ENCODE data around the gene NACA. TPM values are rescaled to one million over a fixed set of nuclear protein-coding genes. Genes with fewer than 3 reads are reported as not detected.
A peak's percentile ranks its signal among the peaks of the same experiment; 100 is the strongest.

NACA gene
- total and polyA plus RNA-seq, 3 experiments from 2014 or later = 957 to 1,079 (median 1,017) TPM

- ChIA-PET POLR2A (interaction anchor here (0.5 to 4.6 kb wide), 16 partner anchors 8 to 636 kb away, joined by 3 to 26 read pairs (median 6); partner anchors contain the start of genes ATP5F1B, BAZ2A and NACA), CTCF (interaction anchor here (0.7 to 7.8 kb wide), 11 partner anchors 11 to 138 kb away, joined by 3 to 43 read pairs (median 5); partner anchors contain the start of genes ATP5F1B, BAZ2A and NACA)
- H3K4me3 ChIP-seq (ENCODE audit: low read length) = peak overlapping the region; percentile 52
- Mint-ChIP-seq H3K36me3 (peaks cover 0 to 53% (median 0%) of the 10 kb centered on the region in 3 donors), H3K27me3 (no peaks in the 10 kb centered on the region), H3K27ac (peak overlapping the region; percentile 96 to 100 (median 100)), H3K4me1 (peaks cover 44 to 62% (median 57%) of the 10 kb centered on the region in 3 donors), H3K9me3 (no peaks in the 10 kb centered on the region), H3K4me3 (peak overlapping the region; percentile 93 to 100 (median 100))
- H3K9me3 ChIP-seq (ENCODE audit: low read length) = no peaks in the 10 kb centered on the region
- H3K36me3 ChIP-seq (ENCODE audit: insufficient read depth, low read length) = peaks cover 4% of the 10 kb centered on the region
- peak overlapping the region; percentile 99 for H3K27ac ChIP-seq (ENCODE audit: low read depth, low read length)
- H3K27me3 ChIP-seq (ENCODE audit: insufficient read depth, low read length, poor library complexity, severe bottlenecking) = no peaks in the 10 kb centered on the region
- DNase-seq = no peak
- peaks cover 62% of the 10 kb centered on the region for H3K4me1 ChIP-seq (ENCODE audit: insufficient read depth, low read length)
Measured at GRCh38 chr12:56684745-56685359, 40.2 kb downstream of the NACA start.

GRCh38 chr12:56682323-56682722 lies 42.8 kb downstream of the NACA start:
- no peaks in the 10 kb centered on the region for H3K9me3 ChIP-seq (ENCODE audit: low read length)
- peak overlapping the region; percentile 60 to 100 (median 98) for H3K4me3 Mint-ChIP-seq
- peak overlapping the region; percentile 30 to 96 (median 79) for H3K27ac Mint-ChIP-seq
- peaks cover 70% of the 10 kb centered on the region for H3K4me1 ChIP-seq (ENCODE audit: insufficient read depth, low read length)
- no peak overlapping the region for H3K4me3 ChIP-seq (ENCODE audit: low read length)
- no peak for DNase-seq
- H3K36me3 Mint-ChIP-seq = peaks cover 0 to 54% (median 0%) of the 10 kb centered on the region in 3 donors
- H3K27me3 Mint-ChIP-seq = no peaks in the 10 kb centered on the region
- peaks cover 56 to 77% (median 71%) of the 10 kb centered on the region in 3 donors for H3K4me1 Mint-ChIP-seq
- no peaks in the 10 kb centered on the region for H3K27me3 ChIP-seq (ENCODE audit: insufficient read depth, low read length, poor library complexity, severe bottlenecking)
- CTCF ChIA-PET = interaction anchor here (4.2 kb wide), 1 partner anchor 53 kb away, joined by 15 read pairs; the partner anchor contains the start of gene BAZ2A
- POLR2A ChIA-PET = interaction anchor here (0.6 to 4.6 kb wide), 5 partner anchors 11 to 50 kb away, joined by 5 to 26 read pairs (median 11); partner anchors contain the start of gene ATP5F1B
- H3K36me3 ChIP-seq (ENCODE audit: insufficient read depth, low read length) = peaks cover 6% of the 10 kb centered on the region
- no peaks in the 10 kb centered on the region for H3K9me3 Mint-ChIP-seq
- no peak overlapping the region for H3K27ac ChIP-seq (ENCODE audit: low read depth, low read length)

- no peaks in the 10 kb centered on the region for H3K9me3 Mint-ChIP-seq
- Histone ChIP-seq H3K27ac (ENCODE audit: low read depth, low read length) (no peak overlapping the region), H3K9me3 (ENCODE audit: low read length) (no peaks in the 10 kb centered on the region), H3K36me3 (ENCODE audit: insufficient read depth, low read length) (peaks cover 6% of the 10 kb centered on the region), H3K4me1 (ENCODE audit: insufficient read depth, low read length) (peaks cover 80% of the 10 kb centered on the region), H3K27me3 (ENCODE audit: insufficient read depth, low read length, poor library complexity, severe bottlenecking) (no peaks in the 10 kb centered on the region), H3K4me3 (ENCODE audit: low read length) (no peak overlapping the region)
- ChIA-PET CTCF (interaction anchor here (0.9 to 1.2 kb wide), 2 partner anchors 24 to 308 kb away, joined by 3 to 4 read pairs; no protein-coding TSS in a partner anchor), POLR2A (interaction anchor here (0.5 to 1.2 kb wide), 5 partner anchors 11 to 440 kb away, joined by 3 to 6 read pairs (median 4); partner anchors contain the start of genes BAZ2A and NACA)
- DNase-seq = no peak
- H3K27ac Mint-ChIP-seq = peak overlapping the region; percentile 61 to 96 (median 67)
- peaks cover 65 to 84% (median 78%) of the 10 kb centered on the region in 3 donors for H3K4me1 Mint-ChIP-seq
- H3K36me3 Mint-ChIP-seq = peaks cover 0 to 47% (median 2%) of the 10 kb centered on the region in 3 donors
- H3K4me3 Mint-ChIP-seq = peak overlapping the region in 5 of 7 donors; percentile 15 to 76 (median 49)
- no peaks in the 10 kb centered on the region for H3K27me3 Mint-ChIP-seq
Measured at GRCh38 chr12:56679883-56680575, 45.1 kb downstream of the NACA start.

- ChIA-PET POLR2A (interaction anchor here (1.7 kb wide), 1 partner anchor 9 kb away, joined by 4 read pairs; the partner anchor contains the start of gene PTGES3), CTCF (interaction anchor here (0.6 to 1.7 kb wide), 2 partner anchors 28 to 849 kb away, joined by 3 read pairs; partner anchors contain the start of gene DNAJC14)
- Histone ChIP-seq H3K9me3 (ENCODE audit: low read length) (no peaks in the 10 kb centered on the region), H3K4me1 (ENCODE audit: insufficient read depth, low read length) (peaks cover 71% of the 10 kb centered on the region), H3K27me3 (ENCODE audit: insufficient read depth, low read length, poor library complexity, severe bottlenecking) (no peaks in the 10 kb centered on the region), H3K36me3 (ENCODE audit: insufficient read depth, low read length) (peaks cover 6% of the 10 kb centered on the region), H3K4me3 (ENCODE audit: low read length) (no peak overlapping the region), H3K27ac (ENCODE audit: low read depth, low read length) (no peak overlapping the region)
- Mint-ChIP-seq H3K27ac (peak overlapping the region in 6 of 8 donors; percentile 46 to 96 (median 66)), H3K27me3 (no peaks in the 10 kb centered on the region), H3K36me3 (peaks cover 0 to 41% (median 4%) of the 10 kb centered on the region in 3 donors), H3K9me3 (no peaks in the 10 kb centered on the region), H3K4me1 (peaks cover 56 to 79% (median 73%) of the 10 kb centered on the region in 3 donors), H3K4me3 (peak overlapping the region in 5 of 7 donors; percentile 0 to 80 (median 8))
- no peak for DNase-seq
Measured at GRCh38 chr12:56678852-56679251, 46.2 kb downstream of the NACA start.

GRCh38 chr12:56677680-56678079 lies 47.4 kb downstream of the NACA start:
- ChIA-PET CTCF (interaction anchor here (1.0 to 2.8 kb wide), 3 partner anchors 8 to 29 kb away, joined by 3 to 7 read pairs (median 3); partner anchors contain the start of gene PTGES3), POLR2A (interaction anchor here (0.6 to 1.7 kb wide), 2 partner anchors 10 to 19 kb away, joined by 4 to 5 read pairs; partner anchors contain the start of gene PTGES3)
- H3K36me3 Mint-ChIP-seq = peaks cover 0 to 47% (median 5%) of the 10 kb centered on the region in 3 donors
- H3K4me3 ChIP-seq (ENCODE audit: low read length) = no peak overlapping the region
- peaks cover 65% of the 10 kb centered on the region for H3K4me1 ChIP-seq (ENCODE audit: insufficient read depth, low read length)
- peak overlapping the region; percentile 54 to 96 (median 66) for H3K27ac Mint-ChIP-seq
- H3K27me3 Mint-ChIP-seq = no peaks in the 10 kb centered on the region
- peak overlapping the region in 4 of 7 donors; percentile 3 to 33 (median 25) for H3K4me3 Mint-ChIP-seq
- no peaks in the 10 kb centered on the region for H3K9me3 ChIP-seq (ENCODE audit: low read length)
- H3K36me3 ChIP-seq (ENCODE audit: insufficient read depth, low read length) = peaks cover 12% of the 10 kb centered on the region
- H3K9me3 Mint-ChIP-seq = no peaks in the 10 kb centered on the region
- no peaks in the 10 kb centered on the region for H3K27me3 ChIP-seq (ENCODE audit: insufficient read depth, low read length, poor library complexity, severe bottlenecking)
- peaks cover 57 to 83% (median 72%) of the 10 kb centered on the region in 3 donors for H3K4me1 Mint-ChIP-seq
- peak overlapping the region; percentile 24 for H3K27ac ChIP-seq (ENCODE audit: low read depth, low read length)
- DNase-seq = no peak

DNA sequence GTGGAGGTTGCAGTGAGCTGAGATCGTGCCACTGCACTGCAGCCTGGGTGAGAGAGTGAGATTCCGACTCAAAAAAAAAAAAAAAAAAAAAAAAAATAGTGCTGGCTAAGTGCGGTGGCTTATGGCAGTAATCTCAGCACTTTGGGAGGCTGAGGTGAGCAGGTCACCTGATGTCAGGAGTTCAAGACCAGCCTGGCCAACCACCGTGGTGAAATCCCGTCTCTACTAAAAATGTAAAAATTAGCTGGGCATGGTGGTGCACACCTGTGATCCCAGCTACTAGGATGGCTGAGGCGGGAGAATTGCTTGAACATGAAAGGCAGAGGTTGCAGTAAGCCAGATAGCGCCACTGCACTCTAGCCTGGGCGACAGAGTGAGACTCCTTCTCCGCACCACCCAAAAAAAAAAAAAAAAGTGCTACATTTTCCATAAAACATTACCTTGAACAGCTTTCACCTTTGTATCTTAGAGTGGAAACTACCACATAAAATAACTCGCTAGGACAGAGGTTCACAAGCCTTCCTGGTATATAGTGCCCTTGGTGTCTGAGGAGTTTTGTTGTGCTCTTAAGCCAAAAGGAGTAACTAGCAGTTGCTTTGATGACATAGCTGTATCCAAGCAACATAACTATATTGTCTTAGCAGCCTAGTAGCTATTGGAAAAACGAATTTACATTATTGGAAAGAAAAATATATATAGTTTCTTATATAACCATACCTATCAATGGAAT lies 48.1 kb downstream of the NACA start:
- no peak for DNase-seq
- peak overlapping the region in 5 of 8 donors; percentile 11 to 96 (median 55) for H3K27ac Mint-ChIP-seq
- H3K27me3 Mint-ChIP-seq = no peaks in the 10 kb centered on the region
- peak overlapping the region in 5 of 7 donors; percentile 8 to 40 (median 13) for H3K4me3 Mint-ChIP-seq
- POLR2A ChIA-PET = interaction anchor here (0.7 to 3.2 kb wide), 3 partner anchors 11 to 16 kb away, joined by 4 to 17 read pairs (median 8); partner anchors contain the start of gene PTGES3
- no peaks in the 10 kb centered on the region for H3K9me3 Mint-ChIP-seq
- peaks cover 0 to 50% (median 5%) of the 10 kb centered on the region in 3 donors for H3K36me3 Mint-ChIP-seq
- Histone ChIP-seq H3K4me1 (ENCODE audit: insufficient read depth, low read length) (peaks cover 62% of the 10 kb centered on the region), H3K36me3 (ENCODE audit: insufficient read depth, low read length) (peaks cover 18% of the 10 kb centered on the region), H3K27me3 (ENCODE audit: insufficient read depth, low read length, poor library complexity, severe bottlenecking) (no peaks in the 10 kb centered on the region), H3K9me3 (ENCODE audit: low read length) (no peaks in the 10 kb centered on the region), H3K27ac (ENCODE audit: low read depth, low read length) (no peak overlapping the region), H3K4me3 (ENCODE audit: low read length) (no peak overlapping the region)
- CTCF ChIA-PET = interaction anchor here (1.0 to 2.8 kb wide), 4 partner anchors 9 to 39 kb away, joined by 3 to 7 read pairs (median 3); partner anchors contain the start of gene PTGES3
- peaks cover 60 to 82% (median 72%) of the 10 kb centered on the region in 3 donors for H3K4me1 Mint-ChIP-seq

DNA sequence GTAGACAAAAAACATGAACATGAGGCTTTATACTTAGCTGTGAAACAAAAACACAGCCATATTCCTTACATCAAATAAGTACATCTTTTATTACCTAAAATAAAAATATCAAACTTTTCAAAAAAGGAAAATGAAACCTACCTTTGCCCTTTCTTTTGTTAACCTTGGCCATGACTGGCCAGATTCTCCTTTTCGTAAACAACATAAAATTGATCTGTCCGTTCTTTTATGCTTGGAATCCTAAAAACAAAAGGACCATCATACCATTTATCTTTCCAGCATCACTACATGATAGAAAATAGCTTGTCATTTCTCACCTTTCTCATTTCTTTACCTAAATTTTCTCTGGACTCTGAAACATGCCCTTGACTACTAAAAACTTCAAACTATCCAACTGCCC lies 53.5 kb downstream of the NACA start:
- H3K27ac Mint-ChIP-seq = peak overlapping the region in 5 of 8 donors; percentile 5 to 87 (median 35)
- peaks cover 25% of the 10 kb centered on the region for H3K4me1 ChIP-seq (ENCODE audit: insufficient read depth, low read length)

More for the DNA sequence above, 53.5 kb downstream of the NACA start:
- Mint-ChIP-seq H3K36me3 (peaks cover 3 to 70% (median 15%) of the 10 kb centered on the region in 3 donors), H3K4me1 (peaks cover 44 to 61% (median 52%) of the 10 kb centered on the region in 3 donors), H3K27me3 (no peaks in the 10 kb centered on the region), H3K9me3 (no peaks in the 10 kb centered on the region), H3K4me3 (no peak overlapping the region)
- no peaks in the 10 kb centered on the region for H3K9me3 ChIP-seq (ENCODE audit: low read length)
- no peak for DNase-seq
- H3K36me3 ChIP-seq (ENCODE audit: insufficient read depth, low read length) = peaks cover 52% of the 10 kb centered on the region
- ChIA-PET CTCF (interaction anchor here (1.0 to 2.4 kb wide), 2 partner anchors 35 to 45 kb away, joined by 3 to 10 read pairs; no protein-coding TSS in a partner anchor), POLR2A (interaction anchor here (0.6 kb wide), 2 partner anchors 11 to 43 kb away, joined by 3 to 5 read pairs; no protein-coding TSS in a partner anchor)
- no peak overlapping the region for H3K27ac ChIP-seq (ENCODE audit: low read depth, low read length)
- no peak overlapping the region for H3K4me3 ChIP-seq (ENCODE audit: low read length)
- H3K27me3 ChIP-seq (ENCODE audit: insufficient read depth, low read length, poor library complexity, severe bottlenecking) = no peaks in the 10 kb centered on the region
